IPS-NIHi7 (cell line): ENCODE measurements around the gene TBC1D22B.

ENCODE experiments used
- DNase-seq: peaks from one replicate; pipeline ENCODE4 v3.0.0; 2012; ENCODE audit warnings: mixed read lengths; ENCODE audit errors: extremely low spot score

The TBC1D22B gene

DNA sequence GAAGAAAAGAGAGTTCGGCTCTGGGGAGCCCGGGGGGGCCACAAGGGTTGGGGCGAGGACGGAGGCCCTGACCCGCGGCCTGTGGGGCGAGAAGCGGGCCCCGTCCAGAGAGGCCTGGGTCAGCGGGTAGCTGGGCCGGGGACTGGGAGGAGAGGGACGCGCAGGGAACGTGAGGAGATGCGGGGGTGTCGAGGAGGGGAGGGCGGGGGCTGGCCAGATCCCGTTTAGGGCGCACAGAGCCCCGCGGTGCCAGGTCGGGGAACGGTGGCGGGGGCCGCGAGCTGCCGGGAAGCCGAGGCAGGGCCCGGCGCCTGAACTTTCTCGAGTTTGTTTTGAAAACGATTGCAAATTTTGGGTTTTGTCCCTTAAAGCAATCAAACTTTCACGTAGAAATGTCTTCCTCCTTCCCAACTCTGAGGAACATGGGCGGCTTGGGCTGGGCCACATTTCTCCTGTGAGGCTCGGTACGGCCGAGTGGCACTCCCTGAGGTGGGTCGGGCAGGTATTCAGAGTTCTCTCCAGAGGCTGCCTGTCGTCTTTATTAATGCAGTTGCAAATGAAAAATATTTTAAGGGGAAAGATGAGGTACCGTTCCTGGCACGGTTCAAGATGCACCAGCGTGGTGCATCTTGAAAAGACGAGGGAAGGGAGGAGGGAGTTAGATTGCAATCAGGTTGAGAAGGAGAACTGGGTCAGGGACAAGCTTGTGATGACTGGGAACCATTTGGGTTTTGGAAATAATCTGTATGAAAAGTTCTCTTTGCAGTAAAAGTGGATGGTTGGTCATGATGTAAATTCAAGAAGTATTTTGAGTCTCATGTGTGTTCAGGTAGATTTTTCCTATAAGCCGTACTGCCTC, 97.2 kb downstream of the TBC1D22B start:
- peak; percentile 68 for DNase-seq

DNA sequence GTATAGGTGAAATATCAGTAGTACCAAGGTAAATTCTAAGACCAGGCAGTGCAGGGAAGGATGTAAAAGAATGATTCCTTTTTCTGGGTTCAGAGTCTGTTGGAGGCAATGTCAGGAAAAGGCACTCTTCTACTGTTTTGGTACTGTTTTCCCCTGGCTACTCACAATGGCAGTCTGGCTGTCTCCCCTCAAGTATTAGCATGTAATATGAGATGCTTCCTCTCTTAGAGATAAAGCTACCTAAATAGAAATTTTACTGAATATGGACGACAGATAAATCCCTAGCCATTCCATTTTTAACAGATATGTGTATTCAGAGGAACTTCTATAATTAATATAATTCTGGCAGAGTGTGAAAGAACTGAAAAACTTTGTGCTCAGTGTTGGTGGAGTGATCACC, 99.7 kb downstream of the TBC1D22B start:
- no peak for DNase-seq

DNA sequence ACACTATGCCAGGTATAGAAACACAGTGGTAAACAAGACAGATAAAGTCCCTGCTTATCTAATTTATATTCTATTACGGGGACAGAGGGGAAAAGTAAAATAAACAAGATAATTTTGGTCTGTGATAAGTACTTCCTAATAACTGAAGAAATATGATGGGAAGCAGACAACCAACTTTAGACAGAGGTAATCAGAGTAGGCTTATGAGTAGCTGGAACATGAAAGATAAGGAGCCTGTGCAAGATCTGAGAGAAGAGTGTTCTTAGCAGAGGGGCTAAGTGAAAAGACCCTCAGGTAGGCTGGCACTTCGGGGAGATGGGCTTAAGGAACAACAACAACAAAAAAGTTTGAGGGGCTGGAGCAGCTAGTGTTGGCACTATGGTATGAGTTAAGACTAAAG, 100.3 kb downstream of the TBC1D22B start:
- no peak for DNase-seq

DNA sequence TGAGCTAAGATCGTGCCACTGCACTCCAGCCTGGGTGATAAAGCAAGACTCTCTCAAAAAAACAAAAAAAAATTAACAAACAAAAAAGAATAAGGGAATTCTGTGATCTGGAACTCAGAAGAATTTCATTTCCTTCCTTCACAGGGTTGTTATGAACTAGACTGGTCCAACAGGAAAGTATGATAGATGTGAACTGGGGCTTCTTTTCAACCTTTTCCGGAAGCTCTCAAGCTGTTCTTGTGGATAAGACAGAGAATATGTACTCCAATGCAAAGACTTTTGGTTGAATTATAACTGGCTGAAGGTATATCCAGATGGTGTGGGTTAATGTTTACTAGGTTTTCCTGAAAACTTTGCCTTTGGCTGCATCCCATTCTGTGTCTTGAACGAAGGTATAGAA, 101.5 kb downstream of the TBC1D22B start:
- DNase-seq, result no peak

DNA sequence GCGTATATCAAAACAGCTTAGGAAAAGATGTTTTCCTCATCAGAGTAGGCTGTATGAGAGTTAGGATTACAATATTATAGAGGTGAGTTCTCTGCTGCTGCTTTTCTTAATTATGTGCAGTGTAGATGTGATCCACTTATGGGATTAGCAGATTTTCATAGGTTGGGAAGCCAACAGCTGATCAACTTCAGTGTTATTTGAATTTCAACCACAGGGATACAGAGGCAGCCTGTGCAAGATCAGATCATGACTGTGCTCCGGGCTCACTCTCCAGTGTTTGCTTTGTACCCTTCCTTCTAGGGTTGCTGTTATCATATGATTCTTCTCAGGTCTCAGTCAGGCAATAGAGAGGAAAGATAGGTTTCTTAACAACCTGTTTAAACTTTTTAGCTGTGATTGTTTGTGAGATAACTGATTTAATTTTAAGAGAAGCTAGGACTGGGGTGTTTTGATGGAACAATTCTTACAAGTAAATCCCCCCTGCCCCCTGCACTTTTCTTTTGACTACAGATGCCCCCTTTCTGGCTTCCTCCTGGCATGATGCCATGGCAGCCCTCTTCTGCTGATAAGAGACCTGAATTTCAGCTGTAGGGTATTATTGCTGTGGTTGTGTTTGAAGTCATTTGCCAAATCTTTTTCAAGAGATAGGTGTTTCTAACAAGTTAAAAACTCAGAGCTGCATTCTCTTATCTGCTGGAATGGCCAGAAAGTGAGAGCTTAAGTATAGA, 104.7 kb downstream of the TBC1D22B start:
- DNase-seq, result no peak

DNA sequence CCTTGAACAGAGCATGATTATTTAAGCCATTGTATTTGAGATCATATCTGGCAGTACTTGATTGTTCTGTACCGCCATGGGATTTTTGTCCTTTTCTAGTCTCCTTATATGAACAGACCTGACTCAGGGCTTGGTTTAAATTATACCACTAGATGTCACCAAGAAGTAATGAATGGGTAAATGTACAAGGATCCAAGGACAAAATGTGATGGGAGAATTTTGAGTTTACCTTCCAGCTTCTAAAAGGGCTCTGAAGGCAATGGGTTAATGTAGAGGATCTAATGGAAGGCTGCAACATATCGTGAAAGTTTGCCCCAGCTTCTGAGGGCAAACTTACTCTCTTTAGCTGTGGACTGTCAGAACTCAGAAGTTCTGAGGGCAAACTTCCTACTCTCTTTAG, 108.2 kb downstream of the TBC1D22B start:
- DNase-seq, result no peak

DNA sequence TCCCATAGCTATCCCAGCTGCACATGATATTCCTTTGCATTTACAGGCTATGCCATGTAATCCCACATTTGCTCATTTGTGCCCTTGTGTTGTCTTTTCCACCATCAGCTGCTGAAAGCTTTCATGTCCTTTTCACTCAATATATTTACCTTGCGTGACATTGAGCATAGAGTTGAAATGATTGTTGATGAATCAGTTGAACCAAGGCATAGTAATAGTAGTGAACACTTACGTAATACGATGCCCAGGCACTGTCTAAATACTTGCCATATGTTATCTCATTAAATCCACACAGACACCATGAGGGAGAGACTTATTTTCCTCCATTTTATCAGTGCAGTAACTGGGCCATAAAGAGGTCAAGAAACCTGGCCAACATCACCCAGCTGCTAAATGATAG, 109.3 kb downstream of the TBC1D22B start:
- no peak for DNase-seq

DNA sequence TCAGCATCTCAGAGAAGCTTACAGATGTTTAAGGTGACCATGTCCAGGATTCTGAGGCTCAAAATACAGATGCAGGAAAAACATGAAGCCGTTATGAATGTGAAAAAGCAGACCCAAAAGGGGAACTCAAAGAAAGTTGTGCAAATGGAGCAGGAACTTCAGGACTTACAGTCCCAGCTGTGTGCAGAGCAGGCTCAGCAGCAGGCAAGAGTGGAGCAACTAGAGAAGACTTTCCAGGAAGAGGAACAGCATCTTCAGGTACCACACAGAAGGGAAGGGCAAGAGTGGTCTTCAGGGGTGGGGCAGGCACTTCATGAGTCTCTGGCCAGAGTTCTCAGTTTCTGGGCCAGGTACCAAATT, 111.4 kb downstream of the TBC1D22B start:
- no peak for DNase-seq

DNA sequence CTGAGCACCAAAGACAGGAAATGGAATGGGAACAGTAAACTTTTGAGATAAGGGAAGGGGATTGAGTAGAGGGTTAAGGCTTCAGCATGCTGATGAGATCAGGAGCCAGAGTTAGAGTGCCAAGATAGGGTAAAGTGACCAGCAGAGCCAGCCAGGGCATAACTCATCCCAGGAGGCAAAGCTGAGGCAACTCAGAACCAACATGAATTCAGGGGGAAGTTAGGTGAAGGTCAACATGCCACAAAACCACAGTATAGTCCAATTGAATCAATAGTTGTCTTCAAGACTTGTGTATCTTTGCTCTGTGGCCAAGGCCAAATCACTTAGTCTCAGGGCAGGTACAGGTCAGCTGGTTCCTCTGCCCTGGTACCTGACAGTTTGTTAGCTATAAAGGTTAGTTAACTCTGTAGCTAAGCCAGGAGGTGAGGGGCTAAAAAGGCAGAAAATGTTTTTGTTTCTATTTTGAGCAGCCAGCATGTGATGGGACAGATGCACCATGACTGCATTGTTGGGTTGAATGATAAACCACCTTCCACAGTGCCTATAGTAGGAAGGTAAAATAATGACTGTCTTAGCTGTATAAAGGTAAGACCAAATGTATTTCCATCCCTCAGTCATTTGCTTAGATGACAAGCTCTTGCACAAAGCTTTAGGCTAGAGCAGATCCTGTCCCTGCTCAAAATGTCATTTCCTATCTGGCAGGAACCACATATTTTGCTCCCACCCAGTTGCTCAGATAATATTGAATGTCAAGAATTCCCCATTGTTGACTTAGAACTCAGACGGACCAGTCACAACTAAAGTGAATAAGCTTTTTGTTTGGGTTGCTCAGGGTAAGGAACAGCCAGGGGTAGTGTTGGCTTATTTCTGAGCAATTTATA, 112.0 kb downstream of the TBC1D22B start:
- DNase-seq, result no peak

DNA sequence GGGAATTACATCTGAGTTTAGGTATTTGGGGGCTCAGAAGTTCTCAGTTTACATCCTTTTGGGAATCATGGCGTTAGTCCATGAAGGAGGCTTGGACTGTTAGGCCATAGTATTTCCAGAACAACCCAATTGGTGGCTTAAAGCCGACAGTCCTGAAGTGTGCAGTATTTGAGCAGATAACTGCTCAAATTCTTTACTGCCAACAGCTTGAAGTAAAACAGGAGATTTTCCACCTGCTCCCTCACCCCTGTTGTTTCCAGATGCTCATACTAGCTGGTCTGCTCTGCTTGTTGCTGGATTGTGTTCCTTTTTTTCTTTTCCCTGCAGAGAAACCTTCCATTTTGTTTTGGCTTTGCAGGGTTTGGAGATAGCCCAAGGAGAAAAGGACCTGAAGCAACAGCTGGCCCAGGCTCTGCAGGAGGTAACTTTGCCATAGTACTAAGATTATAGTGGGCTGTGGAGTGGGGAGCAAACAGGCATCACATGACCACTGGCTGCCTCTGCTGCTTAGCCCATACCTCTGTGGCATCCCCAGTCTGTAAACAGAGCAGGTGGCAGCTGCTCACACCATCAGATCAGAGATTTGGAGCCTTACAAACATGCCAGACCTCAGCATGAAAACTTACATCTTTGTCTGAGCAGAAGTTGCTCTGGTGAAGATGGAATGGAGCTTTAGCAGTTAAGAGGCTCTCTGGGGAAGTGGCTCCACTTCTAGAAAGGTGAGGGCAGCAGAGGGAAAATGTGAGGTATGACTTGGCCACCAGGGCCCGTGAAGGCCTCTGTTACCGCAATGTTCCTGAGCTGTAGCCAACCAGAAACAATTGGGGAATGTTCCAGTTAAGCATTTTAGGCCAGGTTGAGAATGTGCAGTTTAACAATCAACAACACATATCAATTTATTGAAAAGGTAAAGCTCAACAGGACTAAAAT, 113.8 kb downstream of the TBC1D22B start:
- no peak for DNase-seq

DNA sequence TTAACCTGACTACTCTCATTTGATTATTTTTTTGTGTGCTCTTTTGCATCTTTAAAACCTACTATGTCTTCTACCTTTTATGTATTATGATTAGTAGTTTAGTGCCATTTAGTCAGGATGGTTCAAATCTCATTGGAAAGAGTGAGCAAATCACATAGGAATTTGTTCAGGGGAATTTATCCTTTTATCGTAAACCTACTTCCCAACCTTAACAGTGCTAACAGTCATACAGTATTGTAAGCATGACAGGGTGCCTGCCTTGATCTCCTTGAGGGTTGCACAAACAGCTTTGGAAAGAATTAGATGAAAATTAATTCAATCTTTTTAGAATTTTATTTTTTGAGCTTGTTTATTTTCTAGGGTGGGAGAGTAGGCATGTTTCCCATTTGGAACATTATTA, 114.5 kb downstream of the TBC1D22B start:
- no peak for DNase-seq

DNA sequence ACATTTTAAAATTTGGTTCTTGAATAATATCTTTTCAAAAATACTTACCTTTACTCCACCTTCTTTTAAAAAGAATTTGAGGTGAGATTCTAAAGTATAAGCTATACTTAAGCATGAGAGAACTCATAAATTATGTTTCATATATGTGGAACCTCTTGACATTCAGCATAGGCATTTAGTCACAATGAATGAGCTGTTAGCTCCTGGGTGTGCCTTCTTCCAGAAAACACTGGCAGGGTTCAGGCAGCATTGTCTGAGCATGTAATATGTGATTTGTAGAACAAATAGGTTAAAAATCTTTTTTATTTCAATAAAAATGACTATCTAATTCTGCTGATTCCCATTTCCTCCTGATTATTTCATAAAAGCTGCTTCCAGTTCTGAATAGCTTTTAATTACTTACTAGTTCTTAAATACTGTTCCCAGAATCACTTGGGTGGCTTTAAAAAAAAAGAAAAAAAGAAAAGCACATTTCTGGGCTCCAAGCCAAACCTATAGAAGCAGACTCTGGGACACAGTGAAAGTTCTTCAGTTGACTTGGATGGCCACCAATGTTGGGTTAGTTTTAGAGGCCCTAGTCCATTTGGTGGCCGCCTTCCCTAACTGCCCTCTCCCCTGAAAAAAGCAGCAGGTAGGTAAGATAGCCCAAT, 116.4 kb downstream of the TBC1D22B start:
- no peak for DNase-seq

DNA sequence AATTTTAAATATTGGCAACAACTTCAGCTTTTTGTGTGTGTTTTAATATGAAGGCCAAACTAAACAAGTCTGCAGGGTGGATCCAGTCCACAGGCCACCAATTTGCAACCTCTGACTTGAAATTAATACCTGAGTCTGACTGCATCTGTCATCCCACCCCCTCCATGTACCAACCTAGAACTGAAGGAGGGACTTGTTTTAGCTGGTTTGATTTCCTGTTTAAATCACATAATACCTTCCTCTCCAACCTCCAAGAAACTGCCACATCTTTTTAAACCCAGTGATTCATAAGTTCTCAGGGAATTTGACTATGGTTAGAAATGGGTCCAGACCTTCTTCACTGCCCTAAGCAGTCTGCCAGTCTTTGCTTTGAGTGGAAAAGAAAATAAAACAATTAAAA, 117.8 kb downstream of the TBC1D22B start:
- no peak for DNase-seq

DNA sequence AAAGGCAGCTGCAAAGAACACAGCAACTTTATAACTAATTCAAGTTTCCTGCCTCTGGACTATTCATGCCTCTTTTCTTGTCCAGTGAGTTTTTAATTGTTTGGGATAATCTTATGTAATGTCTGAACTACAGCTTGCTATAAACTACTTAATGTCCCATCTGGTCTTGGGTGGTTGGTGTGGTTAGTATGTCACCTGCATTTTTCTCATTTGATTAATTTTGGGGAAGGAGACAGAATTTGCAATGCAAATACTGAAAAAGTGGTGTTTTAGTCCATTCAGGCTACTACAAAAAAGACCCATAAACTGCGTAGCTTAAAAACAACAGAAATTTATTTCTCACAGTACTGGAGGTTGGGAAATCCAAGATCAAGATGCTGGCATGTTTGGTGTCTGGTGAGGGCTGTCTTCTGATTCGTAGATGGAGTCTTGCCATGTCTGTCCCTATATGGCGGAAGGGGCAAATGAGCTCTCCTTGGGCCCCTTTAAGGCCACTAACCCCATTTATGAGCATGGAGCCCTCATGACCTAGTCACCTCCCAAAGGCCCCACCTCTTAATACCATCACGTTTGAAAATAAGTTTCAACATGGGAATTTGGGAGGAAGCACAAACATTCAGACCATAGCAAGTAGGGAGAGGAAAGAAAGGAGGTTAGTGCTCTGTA, 118.6 kb downstream of the TBC1D22B start:
- no peak for DNase-seq

DNA sequence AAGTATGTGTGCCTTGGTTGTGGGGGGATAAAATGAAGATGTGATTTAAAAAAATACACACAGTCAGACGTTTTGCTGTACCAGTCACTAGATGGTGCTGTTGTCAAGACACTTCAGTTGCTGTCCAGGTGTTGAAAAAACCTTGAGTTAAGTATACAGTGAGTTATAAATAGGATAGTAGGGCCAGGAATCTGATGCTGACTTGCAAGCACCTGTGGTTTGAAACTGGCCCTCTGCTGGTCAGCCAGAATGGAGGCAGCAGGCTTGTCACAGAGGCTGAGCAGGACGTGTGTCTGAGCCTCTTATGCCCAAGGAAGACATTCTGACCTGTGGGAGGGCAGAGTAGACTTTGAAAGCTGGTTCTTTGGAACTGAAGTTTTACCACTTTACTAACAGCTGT, 124.0 kb downstream of the TBC1D22B start:
- peak; percentile 71 for DNase-seq
